OCI-LY7 (cell line): ENCODE measurements around the gene SLC13A1.

Source experiments
- EZH2phosphoT487 ChIP-seq: fragments of 200-600 bp; sonication (generic); IDR thresholded peaks from 2 replicates; pipeline ENCODE4 v1.6.1; 2018; ENCODE audit warnings: low read depth, borderline replicate concordance, mild to moderate bottlenecking, mixed run types, antibody characterized with exemption, low read length, moderate library complexity, mixed read lengths
- TF ChIP-seq, protein P1 (sequence below): fragments of 200-600 bp; sonication (generic); conservative IDR thresholded peaks from 2 replicates; pipeline ENCODE4 v1.5.1; 2014; ENCODE audit warnings: mild to moderate bottlenecking, antibody characterized with exemption, low read length, moderate library complexity, mixed read lengths

DNA sequence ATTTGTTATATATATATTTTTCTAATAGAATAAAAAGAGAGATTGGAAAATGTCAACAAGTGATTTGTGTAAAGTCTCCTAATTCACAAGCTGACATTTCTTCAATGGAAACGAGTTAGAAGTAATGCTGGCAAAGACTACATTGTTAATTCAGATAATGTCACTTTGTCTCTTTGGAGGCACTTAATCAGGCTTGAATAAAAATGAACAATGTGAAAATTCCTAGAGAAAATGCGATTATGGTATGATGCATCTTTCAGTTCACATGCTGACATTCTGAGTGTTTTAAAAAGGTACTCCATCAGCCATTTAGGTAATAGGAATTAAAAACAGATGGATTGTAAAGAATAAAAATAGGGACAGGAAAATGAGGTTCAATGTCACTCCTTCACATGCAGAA lies 100.1 kb downstream of the SLC13A1 start:
- TF ChIP-seq, protein P1, sequence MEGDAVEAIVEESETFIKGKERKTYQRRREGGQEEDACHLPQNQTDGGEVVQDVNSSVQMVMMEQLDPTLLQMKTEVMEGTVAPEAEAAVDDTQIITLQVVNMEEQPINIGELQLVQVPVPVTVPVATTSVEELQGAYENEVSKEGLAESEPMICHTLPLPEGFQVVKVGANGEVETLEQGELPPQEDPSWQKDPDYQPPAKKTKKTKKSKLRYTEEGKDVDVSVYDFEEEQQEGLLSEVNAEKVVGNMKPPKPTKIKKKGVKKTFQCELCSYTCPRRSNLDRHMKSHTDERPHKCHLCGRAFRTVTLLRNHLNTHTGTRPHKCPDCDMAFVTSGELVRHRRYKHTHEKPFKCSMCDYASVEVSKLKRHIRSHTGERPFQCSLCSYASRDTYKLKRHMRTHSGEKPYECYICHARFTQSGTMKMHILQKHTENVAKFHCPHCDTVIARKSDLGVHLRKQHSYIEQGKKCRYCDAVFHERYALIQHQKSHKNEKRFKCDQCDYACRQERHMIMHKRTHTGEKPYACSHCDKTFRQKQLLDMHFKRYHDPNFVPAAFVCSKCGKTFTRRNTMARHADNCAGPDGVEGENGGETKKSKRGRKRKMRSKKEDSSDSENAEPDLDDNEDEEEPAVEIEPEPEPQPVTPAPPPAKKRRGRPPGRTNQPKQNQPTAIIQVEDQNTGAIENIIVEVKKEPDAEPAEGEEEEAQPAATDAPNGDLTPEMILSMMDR = no peak
- no peak for TF ChIP-seq EZH2phosphoT487
